Keratinocyte (primary cell): ENCODE data around the gene DYNLRB2. TPM values are rescaled to one million over a fixed set of nuclear protein-coding genes. Genes with fewer than 3 reads are reported as not detected.

ENCODE experiments used
- DNase-seq: peaks from one replicate; pipeline ENCODE4 v3.0.0-alpha.2; 2011; ENCODE audit warnings: low read depth, missing footprints, low spot score
- FAIRE-seq: peaks from 2 replicates; lab custom pipeline; 2011; peaks lifted over from hg19 to GRCh38; lab: Jason Lieb, UNC
- H2AFZ ChIP-seq: 2 replicates; pipeline ENCODE4 v1.6.0; 2012; ENCODE audit warnings: low read length, control low read depth, inconsistent platforms; ENCODE audit not compliant: control insufficient read depth
- H3K27ac ChIP-seq: 2 replicates; pipeline ENCODE4 v1.5.1; 2011; ENCODE audit warnings: low read length; ENCODE audit not compliant: control insufficient read depth, insufficient read depth
- H3K27me3 ChIP-seq: 3 replicates; pipeline ENCODE4 v1.6.0; 2011; ENCODE audit warnings: low read length; ENCODE audit not compliant: control insufficient read depth, insufficient read depth; ENCODE audit errors: extremely low read depth
- H3K36me3 ChIP-seq, 2 experiments: 2 replicates in 1 of 2; 3 replicates in 1 of 2; pipeline ENCODE4 v1.5.1; 2011; ENCODE audit warnings: low read length in 2 of 2, mild to moderate bottlenecking in 1 of 2; ENCODE audit not compliant: control insufficient read depth in 2 of 2, insufficient read depth in 2 of 2; ENCODE audit errors: extremely low read depth in 1 of 2
- H3K4me1 ChIP-seq: 3 replicates; pipeline ENCODE4 v1.5.1; 2011; ENCODE audit warnings: low read length; ENCODE audit not compliant: control insufficient read depth, insufficient read depth; ENCODE audit errors: extremely low read depth
- H3K4me2 ChIP-seq: 3 replicates; pipeline ENCODE4 v1.6.0; 2011; ENCODE audit warnings: low read depth, low read length; ENCODE audit not compliant: control insufficient read depth, insufficient read depth; ENCODE audit errors: extremely low read depth
- H3K4me3 ChIP-seq, 3 experiments: fragments of 200-600 bp in 1 of 3; sonication (generic) in 1 of 3; 2 replicates in 2 of 3; 3 replicates in 1 of 3; pipeline ENCODE4 v1.5.1; 2011 to 2016; ENCODE audit warnings: low read length in 3 of 3, mild to moderate bottlenecking in 3 of 3, control low read depth in 2 of 3, inconsistent platforms in 1 of 3, low read depth in 1 of 3, mixed read lengths in 1 of 3, mixed run types in 1 of 3, moderate library complexity in 1 of 3; ENCODE audit not compliant: control insufficient read depth in 2 of 3, insufficient read depth in 2 of 3; ENCODE audit errors: extremely low read depth in 1 of 3
- H3K79me2 ChIP-seq: 2 replicates; pipeline ENCODE4 v1.6.0; 2012; ENCODE audit warnings: low read length; ENCODE audit not compliant: control insufficient read depth, insufficient read depth
- H3K9ac ChIP-seq: 3 replicates; pipeline ENCODE4 v1.6.0; 2011; ENCODE audit warnings: low read length; ENCODE audit not compliant: control insufficient read depth, insufficient read depth; ENCODE audit errors: extremely low read depth
- H3K9me1 ChIP-seq: 3 replicates; pipeline ENCODE4 v1.6.0; 2011; ENCODE audit warnings: low read length; ENCODE audit not compliant: control insufficient read depth, insufficient read depth; ENCODE audit errors: extremely low read depth
- H3K9me3 ChIP-seq: 2 replicates; pipeline ENCODE4 v1.5.1; 2012; ENCODE audit warnings: low read depth, low read length; ENCODE audit not compliant: control insufficient read depth
- H4K20me1 ChIP-seq: 3 replicates; pipeline ENCODE4 v1.6.0; 2011; ENCODE audit warnings: low read length; ENCODE audit not compliant: control insufficient read depth, insufficient read depth; ENCODE audit errors: extremely low read depth
- CTCF ChIP-seq, 3 experiments: IDR thresholded peaks in 1 of 3; conservative IDR thresholded peaks in 1 of 3; optimal IDR thresholded peaks in 1 of 3; 2 replicates in 2 of 3; 3 replicates in 1 of 3; pipeline versions ENCODE3 to v1.5.1; 2011; ENCODE audit warnings: low read length in 3 of 3, mild to moderate bottlenecking in 3 of 3, moderate library complexity in 2 of 3, control low read depth in 1 of 3, inconsistent platforms in 1 of 3; ENCODE audit not compliant: insufficient read depth in 2 of 3; ENCODE audit errors: extremely low read depth in 1 of 3
- EZH2 ChIP-seq: IDR thresholded peaks from one replicate; pipeline ENCODE4 v1.6.1; 2012; ENCODE audit warnings: inconsistent platforms, mild to moderate bottlenecking, low read length, moderate library complexity
- dilution Hi-C: fragments of 300-500 bp; cut with MboI; formaldehyde crosslinking; loops from one replicate; pipeline ENCODE4 v1.7.0; 2020; ENCODE audit warnings: low sequenced_read_pairs; ENCODE audit not compliant: extremely low pct_ligation_motif_present
- polyA plus RNA-seq, 5 experiments: library from polyadenylated mRNA; depleted of rRNA in 3 of 5; stranded (reverse) in 3 of 5; stranded (forward) in 1 of 5; unstranded in 1 of 5; fragments of >200 nt; gene quantifications; 1 replicate in 1 of 5; 2 replicates in 3 of 5; 3 replicates in 1 of 5; pipeline versions ENCODE4 v1.2.1 to v1.2.3, GENCODE V29; 2011 to 2012; ENCODE audit warnings: missing spikeins in 2 of 5, low read depth in 1 of 5, low replicate concordance in 1 of 5

The DYNLRB2 gene
- polyA plus RNA-seq, 1 donor (not counting 4 experiments of a cell fraction or from before 2014, with no cell fraction given) = 0.51 TPM

GRCh38 chr16:80564394-80564793 lies 23.6 kb downstream of the DYNLRB2 start:
- FAIRE-seq (no peak), DNase-seq (no peak)
- no peaks in the 10 kb centered on the region for H3K36me3 ChIP-seq
- H3K4me3 ChIP-seq = no peak overlapping the region
- H3K9me3 ChIP-seq = no peaks in the 10 kb centered on the region
- H3K27me3 ChIP-seq = no peaks in the 10 kb centered on the region
- no peak overlapping the region for H3K27ac ChIP-seq
- H3K9me1 ChIP-seq = no peaks in the 10 kb centered on the region
- H3K4me1 ChIP-seq = peaks cover 8% of the 10 kb centered on the region
- H2AFZ ChIP-seq = no peak overlapping the region
- no peak overlapping the region for H3K4me2 ChIP-seq
- dilution Hi-C loops = no loop called here
- no peak for TF ChIP-seq EZH2
- TF ChIP-seq CTCF (optimal IDR thresholded peaks at IDR 0.05 in 1 of 3, IDR thresholded peaks at IDR 0.05 in 1 of 3, conservative IDR thresholded peaks at IDR 0.05 in 1 of 3; ENCODE audit: extremely low read depth in 1 of 3, insufficient read depth in 2 of 3, low read length in 3 of 3) = no peak
- no peak overlapping the region for H3K9ac ChIP-seq
- H4K20me1 ChIP-seq = no peaks in the 10 kb centered on the region
- H3K79me2 ChIP-seq = no peaks in the 10 kb centered on the region

- dilution Hi-C loops = no loop called here
- Histone ChIP-seq H3K4me1 (peaks cover 16% of the 10 kb centered on the region), H4K20me1 (no peaks in the 10 kb centered on the region), H3K79me2 (no peaks in the 10 kb centered on the region), H3K27ac (peak overlapping the region; percentile 51), H2AFZ (peak overlapping the region; percentile 83), H3K9me3 (no peaks in the 10 kb centered on the region), H3K4me3 (no peak overlapping the region), H3K9me1 (no peaks in the 10 kb centered on the region), H3K4me2 (peak overlapping the region; percentile 2), H3K36me3 (no peaks in the 10 kb centered on the region), H3K9ac (peak overlapping the region; percentile 31), H3K27me3 (peaks cover 2% of the 10 kb centered on the region)
- DNase-seq = no peak
- TF ChIP-seq EZH2 = no peak
- TF ChIP-seq CTCF (optimal IDR thresholded peaks at IDR 0.05 in 1 of 3, IDR thresholded peaks at IDR 0.05 in 1 of 3, conservative IDR thresholded peaks at IDR 0.05 in 1 of 3; ENCODE audit: extremely low read depth in 1 of 3, insufficient read depth in 2 of 3, low read length in 3 of 3) = no peak
- peak; percentile 13 for FAIRE-seq
Observed at GRCh38 chr16:80569440-80570105, 28.8 kb downstream of the DYNLRB2 start.
